HL-60/S4 treated with phorbol 12-myristate 13-acetate at 8.2 ng/mL for 4 days and 3 days (cell line): ENCODE data around the gene SLAMF6.

Source experiments
- in situ Hi-C: fragments of 300-500 bp; cut with MboI; formaldehyde crosslinking; loops from 2 replicates; pipeline ENCODE4 v1.15.0; 2022; ENCODE audit warnings: low sequenced_read_pairs

The SLAMF6 gene

GRCh38 chr1:160474392-160475242 is 48.4 kb downstream of the SLAMF6 start:
- in situ Hi-C loops, result no loop called here

GRCh38 chr1:160472112-160472511 is 50.9 kb downstream of the SLAMF6 start:
- in situ Hi-C loops, result no loop called here

- in situ Hi-C loops, result no loop called here
These were observed 51.8 kb downstream of the SLAMF6 start for GRCh38 chr1:160471253-160471652.

GRCh38 chr1:160467576-160467975 is 55.5 kb downstream of the SLAMF6 start:
- in situ Hi-C loops, result no loop called here

- in situ Hi-C loops, result no loop called here
These were observed 56.1 kb downstream of the SLAMF6 start for GRCh38 chr1:160466961-160467360.

- in situ Hi-C loops, result no loop called here
These were observed 57.9 kb downstream of the SLAMF6 start for GRCh38 chr1:160465123-160465522.

GRCh38 chr1:160460683-160461287 is 62.3 kb downstream of the SLAMF6 start:
- in situ Hi-C loops, result no loop called here

GRCh38 chr1:160460214-160460642 is 62.8 kb downstream of the SLAMF6 start:
- in situ Hi-C loops, result no loop called here

- in situ Hi-C loops, result no loop called here
These were observed 63.4 kb downstream of the SLAMF6 start for GRCh38 chr1:160459687-160460086.

- in situ Hi-C loops, result no loop called here
These were observed 64.0 kb downstream of the SLAMF6 start for GRCh38 chr1:160459056-160459455.

GRCh38 chr1:160455153-160455517 is 67.9 kb downstream of the SLAMF6 start:
- in situ Hi-C loops, result no loop called here

GRCh38 chr1:160454371-160455152 is 68.5 kb downstream of the SLAMF6 start:
- in situ Hi-C loops, result no loop called here

GRCh38 chr1:160453443-160453842 is 69.6 kb downstream of the SLAMF6 start:
- in situ Hi-C loops, result no loop called here

- in situ Hi-C loops, result no loop called here
These were observed 71.2 kb downstream of the SLAMF6 start for GRCh38 chr1:160451859-160452232.

- in situ Hi-C loops, result no loop called here
These were observed 71.8 kb downstream of the SLAMF6 start for GRCh38 chr1:160451119-160451858.

GRCh38 chr1:160449494-160449893 is 73.6 kb downstream of the SLAMF6 start:
- in situ Hi-C loops, result no loop called here

- in situ Hi-C loops, result no loop called here
These were observed 76.0 kb downstream of the SLAMF6 start for GRCh38 chr1:160446945-160447600.

GRCh38 chr1:160439718-160440117 is 83.3 kb downstream of the SLAMF6 start:
- in situ Hi-C loops, result no loop called here

- in situ Hi-C loops, result no loop called here
These were observed 84.1 kb downstream of the SLAMF6 start for GRCh38 chr1:160438935-160439334.

GRCh38 chr1:160438317-160438918 is 84.6 kb downstream of the SLAMF6 start:
- in situ Hi-C loops, result no loop called here
